ENCODE measurements around the gene SH3BP4. TPM values are rescaled to one million over a fixed set of nuclear protein-coding genes. Genes with fewer than 3 reads are reported as not detected.
"Not testable (repeated sequence)": the region's sequence is repeated elsewhere in the genome, so short reads cannot be mapped to it uniquely, and the experiment has no call there.

The SH3BP4 gene
- total RNA-seq, 2 experiments from 2014 or later, result 0.10 to 0.46 TPM

GRCh38 chr2:235011929-235012631 lies 60.3 kb downstream of the SH3BP4 start:
- peaks cover 1% of the 10 kb centered on the region for H3K36me3 Mint-ChIP-seq
- ChIA-PET CTCF (no interaction called here), POLR2A (no interaction called here)
- no peaks in the 10 kb centered on the region for H3K4me1 Mint-ChIP-seq (ENCODE audit: low read depth)
- H3K9me3 Mint-ChIP-seq, result peaks cover 6% of the 10 kb centered on the region
- DNase-seq, result no peak
- no peak overlapping the region for H3K4me3 Mint-ChIP-seq
- no peak overlapping the region for H3K27ac Mint-ChIP-seq
- no peaks in the 10 kb centered on the region for H3K27me3 Mint-ChIP-seq
- intact Hi-C loops (cut with micrococcal nuclease), result no loop called here

DNA sequence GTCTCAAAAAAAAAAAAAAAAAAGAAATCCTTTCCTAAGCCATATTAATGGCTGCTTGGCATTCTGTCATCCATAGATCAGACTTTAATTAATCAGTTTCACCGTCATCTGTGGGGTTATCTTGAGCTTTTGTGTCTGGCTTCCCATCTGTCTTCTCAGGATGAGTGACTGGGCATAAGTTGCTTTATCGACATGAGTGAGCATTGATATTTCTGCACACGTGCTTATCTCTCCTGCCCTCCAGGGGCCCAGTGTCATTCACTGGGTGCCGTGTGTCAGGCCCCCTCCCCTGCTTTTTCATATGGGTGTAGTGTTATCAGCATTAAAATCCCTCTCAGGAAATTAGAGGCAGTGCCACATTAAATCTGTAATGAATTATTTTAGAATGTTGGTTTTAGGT lies 65.6 kb downstream of the SH3BP4 start:
- Mint-ChIP-seq H3K27ac (no peak overlapping the region), H3K4me3 (no peak overlapping the region), H3K4me1 (ENCODE audit: low read depth) (no peaks in the 10 kb centered on the region), H3K27me3 (peaks cover 9% of the 10 kb centered on the region), H3K9me3 (peaks cover 6% of the 10 kb centered on the region), H3K36me3 (peaks cover 1% of the 10 kb centered on the region)
- ChIA-PET CTCF (no interaction called here), POLR2A (no interaction called here)
- intact Hi-C loops (cut with micrococcal nuclease), result no loop called here
- DNase-seq, result no peak

DNA sequence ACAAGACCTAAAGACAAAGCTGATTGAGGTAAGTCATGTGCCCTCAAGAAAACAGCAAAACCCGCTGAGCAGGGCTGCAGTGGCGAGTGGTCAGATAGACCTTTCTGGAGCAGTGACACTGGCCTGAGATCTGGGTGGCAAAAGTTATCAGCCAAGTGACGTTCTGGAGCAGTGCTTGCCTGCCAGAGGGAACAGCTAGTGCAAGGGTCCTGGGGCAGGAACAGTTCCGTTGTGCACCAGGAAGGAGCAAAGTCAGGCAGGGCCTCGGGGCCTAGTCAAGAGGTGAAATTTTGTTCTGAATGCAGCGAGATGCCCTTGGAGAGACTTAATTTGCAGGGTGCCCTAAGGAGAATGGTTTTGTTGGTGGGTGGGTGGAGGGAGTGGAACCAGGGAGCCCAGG lies 67.0 kb downstream of the SH3BP4 start:
- Mint-ChIP-seq H3K4me1 (ENCODE audit: low read depth) (no peaks in the 10 kb centered on the region), H3K9me3 (peaks cover 6% of the 10 kb centered on the region), H3K4me3 (no peak overlapping the region), H3K27me3 (peaks cover 9% of the 10 kb centered on the region), H3K36me3 (peaks cover 1% of the 10 kb centered on the region), H3K27ac (no peak overlapping the region)
- no peak for DNase-seq
- intact Hi-C loops (cut with micrococcal nuclease), result no loop called here
- POLR2A ChIA-PET, result no interaction called here
- CTCF ChIA-PET, result no interaction called here

DNA sequence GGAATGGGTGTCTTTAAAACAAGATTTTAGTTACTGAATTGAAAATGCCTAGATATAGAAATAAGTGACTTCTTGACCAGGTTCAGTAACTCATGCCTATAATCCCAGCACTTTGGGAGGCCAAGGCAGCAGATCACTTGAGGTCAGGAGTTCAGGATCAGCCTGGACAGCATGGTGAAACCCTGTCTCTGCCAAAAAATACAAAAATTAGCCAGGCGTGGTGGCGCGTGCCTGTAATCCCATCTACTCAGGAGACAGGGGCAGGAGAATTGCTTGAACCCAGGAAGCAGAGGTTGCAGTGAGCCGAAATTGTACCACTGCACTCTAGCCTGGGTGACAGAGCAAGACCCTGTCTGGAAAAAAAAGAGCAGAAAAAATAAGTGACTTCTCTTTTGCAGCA lies 68.3 kb downstream of the SH3BP4 start:
- H3K27me3 Mint-ChIP-seq; H3K36me3 Mint-ChIP-seq; POLR2A ChIA-PET; H3K4me1 Mint-ChIP-seq (ENCODE audit: low read depth); intact Hi-C loops (cut with micrococcal nuclease); H3K9me3 Mint-ChIP-seq; H3K27ac Mint-ChIP-seq; CTCF ChIA-PET; H3K4me3 Mint-ChIP-seq; DNase-seq: not testable (repeated sequence)

GRCh38 chr2:235021752-235022151 lies 69.9 kb downstream of the SH3BP4 start:
- DNase-seq, result no peak
- intact Hi-C loops (cut with micrococcal nuclease), result no loop called here
- H3K27ac Mint-ChIP-seq, result no peak overlapping the region
- H3K4me3 Mint-ChIP-seq, result no peak overlapping the region
- CTCF ChIA-PET, result no interaction called here
- H3K27me3 Mint-ChIP-seq, result peaks cover 9% of the 10 kb centered on the region
- H3K4me1 Mint-ChIP-seq (ENCODE audit: low read depth), result no peaks in the 10 kb centered on the region
- H3K9me3 Mint-ChIP-seq, result no peaks in the 10 kb centered on the region
- POLR2A ChIA-PET, result no interaction called here
- no peaks in the 10 kb centered on the region for H3K36me3 Mint-ChIP-seq

DNA sequence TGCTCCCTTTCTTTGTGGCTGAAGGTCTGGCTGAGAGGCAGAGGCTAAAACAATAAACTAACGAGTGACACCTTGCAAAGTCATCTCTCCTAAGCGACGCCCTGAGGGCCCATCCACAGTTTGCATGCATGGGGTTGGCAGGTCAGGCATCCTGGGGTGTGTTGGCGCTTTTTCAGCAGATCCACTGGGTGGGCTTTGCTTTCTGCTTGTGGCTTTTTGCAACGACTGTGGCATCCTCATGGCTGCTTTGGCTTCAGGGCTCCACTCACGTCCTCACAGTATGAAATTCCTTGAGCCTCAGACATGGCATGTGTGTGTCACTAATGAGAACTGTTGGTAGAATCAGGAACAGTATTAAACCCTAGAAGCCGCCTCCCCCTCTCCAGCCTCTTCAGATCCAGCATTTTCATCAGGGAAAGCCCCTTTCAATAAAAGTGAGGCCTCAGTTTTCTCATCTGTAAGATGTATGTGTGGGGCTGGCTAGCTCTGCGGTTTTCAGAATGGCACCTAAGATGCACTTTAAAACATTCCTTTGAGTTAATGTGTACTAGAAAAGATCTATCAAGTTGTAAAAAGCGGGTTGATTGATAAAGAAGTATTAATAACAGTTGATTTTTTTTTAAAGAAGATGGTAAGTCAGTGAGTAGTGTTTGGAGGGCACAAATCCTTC lies 72.5 kb downstream of the SH3BP4 start:
- no peak overlapping the region for H3K27ac Mint-ChIP-seq
- ChIA-PET CTCF (no interaction called here), POLR2A (no interaction called here)
- no peak overlapping the region for H3K4me3 Mint-ChIP-seq
- intact Hi-C loops (cut with micrococcal nuclease), result no loop called here
- no peaks in the 10 kb centered on the region for H3K9me3 Mint-ChIP-seq
- H3K27me3 Mint-ChIP-seq, result peaks cover 2% of the 10 kb centered on the region
- DNase-seq, result no peak
- H3K36me3 Mint-ChIP-seq, result no peaks in the 10 kb centered on the region
- no peaks in the 10 kb centered on the region for H3K4me1 Mint-ChIP-seq (ENCODE audit: low read depth)

DNA sequence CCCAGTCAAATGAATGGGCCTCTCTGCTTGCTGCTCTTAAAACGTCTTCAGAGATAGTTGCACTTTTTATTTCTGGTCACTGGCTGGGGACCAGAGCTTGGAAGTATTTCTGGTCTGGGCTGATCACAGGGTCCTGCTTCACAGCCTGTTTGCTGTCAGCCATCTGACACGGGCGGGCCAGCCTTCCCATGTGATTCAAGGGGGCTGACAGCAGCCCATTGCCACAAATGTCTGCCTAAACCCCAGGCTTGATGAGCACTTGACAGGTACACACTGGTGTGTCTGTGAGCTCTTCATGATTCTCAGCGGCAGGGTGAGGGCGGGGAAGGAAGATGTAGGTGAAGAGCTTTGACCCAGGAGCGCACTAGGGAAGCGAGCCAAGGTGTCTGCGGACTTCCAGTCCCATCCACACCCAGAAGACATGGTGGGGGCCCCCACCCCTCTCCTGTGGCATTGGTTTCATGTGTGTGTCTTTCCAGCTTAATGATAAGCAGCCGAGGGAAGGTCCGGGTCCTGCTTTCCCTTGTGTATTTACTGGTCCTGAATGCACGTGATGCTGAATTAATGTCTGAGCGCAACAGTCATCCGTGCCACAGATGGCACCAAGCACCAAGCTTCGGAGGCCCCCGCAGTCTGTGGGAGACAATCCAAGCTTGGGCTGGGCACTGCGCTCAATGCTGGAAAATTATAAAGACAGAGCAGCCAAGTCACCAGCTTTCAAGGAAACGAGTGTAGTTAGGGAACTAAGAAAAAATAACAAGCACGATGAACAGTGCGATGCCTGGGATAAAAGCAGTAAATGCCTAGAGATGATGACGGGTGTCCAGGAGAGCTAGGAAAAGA lies 73.3 kb downstream of the SH3BP4 start:
- intact Hi-C loops (cut with micrococcal nuclease), result no loop called here
- ChIA-PET CTCF (no interaction called here), POLR2A (no interaction called here)
- peaks cover 2% of the 10 kb centered on the region for H3K27me3 Mint-ChIP-seq
- no peaks in the 10 kb centered on the region for H3K9me3 Mint-ChIP-seq
- no peaks in the 10 kb centered on the region for H3K36me3 Mint-ChIP-seq
- no peak overlapping the region for H3K4me3 Mint-ChIP-seq
- H3K27ac Mint-ChIP-seq, result no peak overlapping the region
- no peak for DNase-seq
- H3K4me1 Mint-ChIP-seq (ENCODE audit: low read depth), result no peaks in the 10 kb centered on the region

DNA sequence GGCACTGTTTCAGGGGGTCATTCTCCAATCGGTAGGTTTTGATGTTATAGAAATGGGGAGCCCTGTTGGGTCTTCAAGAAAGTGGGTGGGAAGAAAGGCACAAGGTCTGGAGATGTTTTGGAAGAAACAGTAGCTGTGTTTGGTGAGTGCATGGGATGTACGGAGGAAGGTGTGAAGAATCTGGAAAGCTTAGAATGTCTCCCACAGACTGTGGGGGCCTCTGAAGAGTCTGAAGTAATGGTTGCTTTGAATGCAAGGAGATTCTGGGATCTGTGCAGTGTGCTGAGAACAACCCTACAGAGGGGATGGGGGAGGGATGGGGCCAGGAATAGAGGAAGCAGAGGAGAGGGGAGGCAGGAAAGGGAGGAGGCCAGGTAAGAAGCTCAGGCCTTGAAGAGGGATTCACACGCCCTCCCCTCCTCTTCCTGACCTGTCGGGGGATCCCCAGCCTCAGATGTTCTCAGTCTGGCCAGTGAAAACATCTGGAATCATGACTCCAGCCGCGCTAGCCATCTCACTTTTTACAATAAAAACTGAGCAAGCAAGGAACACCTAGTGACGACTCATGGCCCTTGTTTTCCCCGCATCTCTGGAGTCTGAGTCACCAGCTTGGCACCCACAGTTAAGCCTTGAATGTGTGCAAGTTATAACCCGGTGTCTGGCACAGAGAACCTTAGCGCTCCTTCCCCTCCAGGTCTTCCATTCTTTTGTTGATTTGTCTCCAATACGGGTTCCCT lies 74.2 kb downstream of the SH3BP4 start:
- Mint-ChIP-seq H3K36me3 (no peaks in the 10 kb centered on the region), H3K4me3 (no peak overlapping the region), H3K27me3 (no peaks in the 10 kb centered on the region), H3K27ac (no peak overlapping the region), H3K4me1 (ENCODE audit: low read depth) (no peaks in the 10 kb centered on the region), H3K9me3 (no peaks in the 10 kb centered on the region)
- ChIA-PET POLR2A (no interaction called here), CTCF (no interaction called here)
- intact Hi-C loops (cut with micrococcal nuclease), result no loop called here
- no peak for DNase-seq

DNA sequence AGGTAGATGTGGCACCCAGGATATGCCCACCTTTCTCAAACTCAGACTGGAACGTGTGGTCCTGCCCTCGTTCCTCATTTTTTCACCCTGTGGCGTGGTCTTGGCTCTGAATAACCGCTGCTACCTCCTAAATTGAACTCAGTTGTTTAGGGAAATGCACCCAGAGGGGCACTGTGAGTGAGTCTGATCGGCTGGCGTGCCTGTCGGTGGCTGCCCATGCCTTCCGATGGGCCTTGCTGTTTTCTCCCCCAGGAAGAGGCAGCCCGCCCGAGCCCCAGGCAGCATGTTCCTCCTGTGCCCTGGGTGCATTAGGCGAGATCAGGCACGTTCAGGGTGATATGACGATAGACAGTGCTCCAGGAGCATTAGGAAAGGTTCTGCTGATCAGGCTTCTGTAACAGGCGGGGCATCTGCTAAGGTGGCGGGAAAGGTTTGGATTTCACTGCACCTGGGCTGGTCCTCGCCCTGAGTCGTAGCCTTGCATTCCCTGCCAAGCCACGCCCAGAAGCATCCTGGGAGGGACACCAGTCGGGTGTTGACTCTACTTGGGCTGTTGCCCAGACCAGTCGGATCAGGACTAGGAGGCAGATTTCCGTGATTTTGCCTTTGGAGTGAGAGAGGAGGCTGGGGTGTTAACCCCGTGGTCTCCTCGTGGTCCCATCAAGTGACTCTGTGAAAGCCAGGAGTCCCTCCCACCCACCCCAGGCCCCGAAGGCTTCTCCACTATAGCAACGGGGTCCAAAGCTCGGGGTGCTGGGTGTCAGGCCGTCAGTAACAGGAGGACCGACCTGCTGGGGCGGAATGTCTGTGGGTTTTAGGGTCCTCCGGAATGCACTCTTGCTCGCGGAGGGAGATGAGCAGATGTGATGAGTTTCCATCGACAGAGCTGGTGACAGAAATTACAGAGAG lies 75.1 kb downstream of the SH3BP4 start:
- no peak overlapping the region for H3K4me3 Mint-ChIP-seq
- no peak overlapping the region for H3K27ac Mint-ChIP-seq
- DNase-seq, result no peak
- no peaks in the 10 kb centered on the region for H3K36me3 Mint-ChIP-seq
- no peaks in the 10 kb centered on the region for H3K4me1 Mint-ChIP-seq (ENCODE audit: low read depth)
- intact Hi-C loops (cut with micrococcal nuclease), result no loop called here
- ChIA-PET POLR2A (no interaction called here), CTCF (no interaction called here)
- H3K27me3 Mint-ChIP-seq, result no peaks in the 10 kb centered on the region
- no peaks in the 10 kb centered on the region for H3K9me3 Mint-ChIP-seq

GRCh38 chr2:235027558-235028214 lies 75.9 kb downstream of the SH3BP4 start:
- ChIA-PET CTCF (no interaction called here), POLR2A (no interaction called here)
- no peaks in the 10 kb centered on the region for H3K9me3 Mint-ChIP-seq
- no peak for DNase-seq
- no peak overlapping the region for H3K4me3 Mint-ChIP-seq
- no peaks in the 10 kb centered on the region for H3K36me3 Mint-ChIP-seq
- intact Hi-C loops (cut with micrococcal nuclease), result no loop called here
- no peak overlapping the region for H3K27ac Mint-ChIP-seq
- H3K27me3 Mint-ChIP-seq, result no peaks in the 10 kb centered on the region
- no peaks in the 10 kb centered on the region for H3K4me1 Mint-ChIP-seq (ENCODE audit: low read depth)

GRCh38 chr2:235028646-235029045 lies 76.8 kb downstream of the SH3BP4 start:
- Mint-ChIP-seq H3K27ac (no peak overlapping the region), H3K4me3 (no peak overlapping the region), H3K9me3 (no peaks in the 10 kb centered on the region), H3K4me1 (ENCODE audit: low read depth) (no peaks in the 10 kb centered on the region), H3K36me3 (no peaks in the 10 kb centered on the region), H3K27me3 (no peaks in the 10 kb centered on the region)
- intact Hi-C loops (cut with micrococcal nuclease), result no loop called here
- no peak for DNase-seq
- CTCF ChIA-PET, result no interaction called here
- POLR2A ChIA-PET, result no interaction called here

All from activated CD4-positive, alpha-beta memory T cell treated with anti-CD3 and anti-CD28 coated beads for 36 hours (primary cell).